SW480 (cell line): ENCODE measurements around the gene MAP2K1.
"Not testable (repeated sequence)": the region's sequence is repeated elsewhere in the genome, so short reads cannot be mapped to it uniquely, and the experiment has no call there.

ENCODE experiments used
- DNase-seq: peaks from one replicate; pipeline ENCODE4 v3.0.0-alpha.2; 2016; ENCODE audit warnings: low spot score

Gene MAP2K1

DNA sequence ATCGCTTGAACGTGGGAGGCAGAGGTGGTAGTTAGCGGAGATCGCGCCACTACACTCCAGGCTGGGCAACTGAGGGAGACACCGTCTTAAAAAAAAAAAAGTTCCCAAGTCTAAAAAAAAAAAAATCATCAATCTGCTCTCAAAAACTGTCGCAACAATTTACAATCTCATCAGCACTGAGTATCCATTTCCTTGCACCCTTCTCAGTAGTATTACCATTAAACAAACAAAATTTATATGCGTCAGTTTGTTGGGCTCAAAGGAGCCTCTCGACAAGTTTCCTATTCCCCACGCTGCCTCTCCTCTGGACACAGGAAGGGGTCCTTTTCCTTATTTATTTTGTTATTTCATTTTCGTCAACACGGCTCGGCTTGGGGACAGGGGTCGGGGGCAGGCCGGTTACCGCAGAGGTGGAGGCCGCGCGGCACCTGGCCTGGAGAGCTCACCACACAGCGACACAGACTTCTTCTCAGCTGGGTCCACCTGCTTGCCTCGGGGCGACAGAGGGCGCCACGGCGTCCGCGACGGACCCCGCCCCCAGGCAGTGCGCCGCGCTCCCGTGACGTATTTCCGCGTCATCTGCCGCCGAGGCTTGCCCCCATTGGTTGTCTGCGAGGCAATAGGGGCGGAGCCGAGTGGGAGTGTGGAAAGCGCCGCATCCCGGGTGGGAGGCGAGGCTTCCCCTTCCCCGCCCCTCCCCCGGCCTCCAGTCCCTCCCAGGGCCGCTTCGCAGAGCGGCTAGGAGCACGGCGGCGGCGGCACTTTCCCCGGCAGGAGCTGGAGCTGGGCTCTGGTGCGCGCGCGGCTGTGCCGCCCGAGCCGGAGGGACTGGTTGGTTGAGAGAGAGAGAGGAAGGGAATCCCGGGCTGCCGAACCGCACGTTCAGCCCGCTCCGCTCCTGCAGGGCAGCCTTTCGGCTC lies at the start of gene MAP2K1:
MAP2K1 (plus strand) TSS at position 709 of the 920 bp plus-strand sequence. CDS start 436 bp downstream, outside the sequence.
- peak; percentile 96 for DNase-seq

DNA sequence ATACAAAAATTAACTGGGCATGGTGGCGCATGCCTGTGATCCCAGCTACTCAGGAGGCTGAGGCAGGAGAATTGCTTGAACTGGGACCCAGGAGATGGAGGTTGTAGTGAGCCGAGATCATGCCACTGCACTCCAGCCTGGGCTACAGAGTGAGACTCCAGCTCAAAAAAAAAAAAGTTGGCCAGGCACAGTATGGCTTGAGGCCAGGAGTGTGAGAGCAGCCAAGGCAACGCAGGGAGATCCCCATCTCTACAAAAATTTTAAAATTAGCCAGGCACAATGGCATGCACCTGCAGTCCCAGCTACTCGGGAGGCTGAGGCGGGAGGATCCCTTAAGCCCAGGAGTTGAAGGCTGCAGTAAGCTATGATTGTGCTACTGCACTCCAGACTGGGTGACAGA lies 38.2 kb upstream of the MAP2K1 start:
- DNase-seq, result not testable (repeated sequence)

DNA sequence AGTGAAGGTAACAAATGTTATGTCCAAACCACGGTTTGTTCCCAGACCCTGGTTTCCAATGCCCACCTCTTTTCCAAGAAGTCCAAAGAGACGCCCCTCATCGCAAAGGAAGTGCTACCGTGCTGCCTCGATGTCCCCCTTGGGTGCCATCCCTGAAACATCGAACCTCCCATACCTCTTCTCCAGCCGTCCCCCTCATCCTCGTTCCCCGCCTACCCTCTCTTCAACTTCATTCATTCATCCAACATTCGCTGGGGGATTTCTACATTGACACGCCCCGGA lies 30.7 kb upstream of the MAP2K1 start:
- DNase-seq, result no peak

DNA sequence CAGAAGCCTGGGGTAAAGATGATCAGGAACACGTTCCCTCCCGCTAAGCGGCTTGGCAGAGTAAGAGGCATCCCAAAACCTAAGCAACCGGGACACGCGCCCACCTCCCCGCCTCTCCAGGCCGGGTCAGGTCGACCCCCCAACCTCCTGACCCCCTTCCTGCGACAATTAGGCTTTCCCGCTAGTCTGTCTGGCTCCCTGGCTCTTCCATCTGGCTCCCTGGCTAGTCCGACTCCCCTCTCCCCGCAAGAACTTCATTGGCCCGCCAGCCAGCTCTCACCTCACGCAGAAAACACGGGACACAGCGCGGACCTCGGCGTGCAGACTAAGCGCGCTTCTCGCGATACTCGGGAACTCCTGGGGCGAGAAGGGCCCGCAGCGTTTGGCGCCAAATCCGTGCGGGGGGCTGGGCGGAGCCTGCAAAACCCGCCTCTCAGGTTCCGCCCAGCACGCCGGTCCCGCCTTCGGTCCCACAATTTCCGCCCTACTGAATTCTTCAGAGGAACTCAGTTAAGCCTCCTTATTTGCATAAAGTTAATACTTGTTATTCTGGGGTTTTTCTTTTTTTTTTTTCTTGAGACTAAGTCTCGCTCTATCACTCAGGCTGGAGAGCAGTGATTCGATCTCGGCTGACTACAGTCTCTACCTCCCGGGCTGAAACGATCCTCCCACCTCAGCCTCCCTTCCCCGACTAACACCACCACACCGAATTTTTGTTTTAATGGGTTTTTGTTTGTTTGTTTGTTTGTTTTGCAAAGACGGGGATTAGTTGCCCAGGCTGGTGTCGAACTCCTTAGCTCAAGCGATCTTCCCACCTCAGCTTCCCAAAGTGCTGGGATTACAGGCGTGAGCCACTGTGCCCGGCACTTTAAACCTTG lies 30.1 kb upstream of the MAP2K1 start, which contains the start of gene TIPIN:
TIPIN (minus strand) TSS at position 327 of the 878 bp plus-strand sequence. CDS start 3,738 bp downstream, outside the sequence.
- DNase-seq, result peak; percentile 95

GRCh38 chr15:66359740-66360139 lies 27.0 kb upstream of the MAP2K1 start:
- peak; percentile 27 for DNase-seq

DNA sequence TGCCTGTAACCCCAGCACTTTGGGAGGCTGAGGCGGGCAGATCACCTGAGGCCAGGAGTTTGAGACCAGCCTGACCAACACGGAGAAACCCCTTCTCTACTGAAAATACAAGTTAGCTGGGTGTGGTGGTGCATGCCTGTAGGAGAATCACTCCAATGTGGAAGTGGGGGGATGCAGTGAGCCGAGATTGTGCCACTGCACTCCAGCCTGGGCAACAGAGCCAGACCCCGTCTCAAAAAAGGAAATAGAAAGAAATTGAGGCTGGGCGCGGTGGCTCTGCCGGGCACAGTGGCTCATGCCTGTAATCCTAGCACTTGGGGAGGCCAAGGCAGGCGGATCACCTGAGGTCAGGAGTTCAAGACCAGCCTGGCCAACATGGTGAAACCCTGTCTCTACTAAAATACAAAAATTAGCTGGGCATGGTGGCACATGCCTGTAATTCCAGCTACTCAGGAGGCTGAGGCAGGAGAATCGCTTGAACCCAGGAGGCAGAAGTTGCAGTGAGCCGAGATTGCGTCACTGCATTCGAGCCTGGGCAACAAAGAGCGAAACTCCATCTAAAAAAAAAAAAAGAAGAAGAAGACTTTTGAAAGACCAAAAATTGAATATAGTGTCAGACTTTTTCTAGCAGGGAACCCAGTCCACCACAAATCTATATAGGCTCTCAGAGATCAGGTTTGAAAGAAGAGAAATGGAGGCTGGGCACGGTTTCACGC lies 24.8 kb upstream of the MAP2K1 start:
- DNase-seq, result not testable (repeated sequence)

- DNase-seq, result no peak
Observed at GRCh38 chr15:66362776-66363175, 23.9 kb upstream of the MAP2K1 start.

DNA sequence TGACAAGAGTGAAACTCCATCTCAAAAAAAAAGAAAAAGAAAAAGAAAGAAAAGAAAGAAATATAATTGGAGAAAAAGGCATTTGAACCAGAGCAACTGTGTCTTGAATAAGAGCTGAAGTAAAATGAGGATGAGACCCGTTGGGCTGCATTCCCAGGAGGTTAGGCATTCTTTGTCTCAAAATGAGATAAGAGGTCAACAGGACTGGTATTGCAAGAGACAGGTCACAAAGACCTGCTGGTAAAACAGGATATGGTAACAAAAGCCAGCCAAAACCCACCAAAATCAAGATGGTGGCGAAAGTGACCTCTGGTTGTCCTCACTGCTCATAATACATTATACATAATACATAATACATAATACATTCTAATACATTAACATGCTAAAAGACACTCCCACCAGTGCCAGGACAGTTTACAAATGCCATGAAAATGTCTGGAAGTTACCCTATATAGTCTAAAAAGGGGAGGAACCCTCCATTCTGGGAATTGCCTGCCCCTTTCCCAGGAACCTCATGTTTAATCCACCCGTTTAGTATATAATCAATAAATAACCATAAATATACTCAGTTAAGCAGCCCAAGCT lies 21.7 kb upstream of the MAP2K1 start:
- no peak for DNase-seq

DNA sequence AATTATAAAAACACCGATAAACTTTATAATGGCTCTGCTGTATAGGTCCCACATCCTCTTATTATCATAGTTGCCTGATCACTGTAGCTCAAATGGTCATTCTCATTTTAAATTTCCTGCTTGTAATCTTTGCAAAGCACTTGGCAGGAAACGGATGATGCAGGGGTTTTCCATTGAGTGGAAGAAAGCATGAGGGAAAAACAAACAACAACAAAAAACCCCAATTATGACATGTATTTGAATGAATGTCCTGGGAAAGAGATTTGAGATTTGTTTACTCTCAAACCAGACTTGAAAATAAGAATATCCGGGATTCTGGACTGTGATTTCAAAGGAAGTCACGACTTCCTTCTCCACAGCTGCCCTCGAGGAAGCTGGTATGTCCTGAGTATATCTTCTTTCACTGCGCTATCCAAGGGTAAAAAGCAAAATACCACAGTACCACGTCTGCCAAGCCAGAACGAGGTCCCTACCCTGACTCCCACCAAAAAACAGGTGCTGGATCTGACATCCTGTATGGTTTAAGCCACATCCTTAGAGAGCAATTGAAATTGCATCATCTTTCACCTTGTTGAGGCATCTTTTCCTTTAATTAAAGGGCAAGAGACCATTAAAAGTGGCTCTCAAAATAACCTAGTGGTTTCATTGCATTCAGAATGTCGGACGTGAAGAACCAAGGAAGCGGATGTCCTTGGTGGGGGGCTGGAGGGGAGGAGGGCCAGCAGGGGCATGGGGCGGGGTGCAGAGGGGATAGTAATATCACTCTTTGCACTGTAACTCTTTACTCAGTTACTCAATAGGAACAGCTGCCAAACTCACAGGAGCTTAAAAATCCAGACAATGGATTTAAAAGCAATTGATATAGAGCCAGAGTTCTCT lies 16.7 kb upstream of the MAP2K1 start:
- peak; percentile 67 for DNase-seq

DNA sequence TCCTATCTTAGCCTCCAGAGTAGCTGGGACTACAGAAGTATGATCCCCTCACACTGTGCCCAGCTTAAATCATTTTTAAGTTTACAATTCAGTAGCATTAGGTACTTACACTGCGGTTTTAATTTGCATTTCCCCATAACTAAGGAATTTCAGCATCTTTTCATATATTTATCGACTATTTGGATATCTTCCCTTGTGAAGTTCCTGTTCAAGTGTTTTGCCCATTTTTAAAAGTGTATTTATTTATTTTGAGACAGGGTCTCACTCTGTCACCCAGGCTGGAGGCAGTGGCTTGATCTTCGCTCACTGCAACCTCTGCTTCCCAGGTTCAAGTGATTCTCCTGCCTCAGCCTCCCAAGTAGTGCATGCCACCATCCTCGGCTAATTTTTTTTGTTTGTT lies 12.5 kb upstream of the MAP2K1 start:
- no peak for DNase-seq

GRCh38 chr15:66378814-66379430 lies 7.8 kb upstream of the MAP2K1 start:
- no peak for DNase-seq

DNA sequence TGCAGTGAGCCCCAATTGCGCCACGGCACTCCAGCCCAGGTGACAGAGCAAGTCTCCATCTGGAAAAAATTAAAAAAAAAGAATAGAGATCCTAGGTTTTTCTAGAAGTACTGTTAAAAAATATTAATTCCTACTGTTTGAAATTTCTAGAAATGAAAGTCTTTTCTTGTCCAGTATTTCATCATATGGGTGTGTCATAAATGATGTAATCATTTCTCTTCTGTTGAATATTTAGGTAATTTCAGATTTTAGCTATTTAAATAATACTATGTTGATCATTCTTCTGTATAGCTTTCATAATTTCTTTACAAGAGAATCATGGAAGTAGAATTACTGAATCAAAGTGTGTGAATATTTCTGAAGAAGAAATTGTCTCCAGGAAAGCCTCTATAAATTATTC lies 5.3 kb upstream of the MAP2K1 start:
- not testable (repeated sequence) for DNase-seq

- peak; percentile 69 for DNase-seq
Observed at GRCh38 chr15:66387163-66388042, 691 bp downstream of the MAP2K1 start.

GRCh38 chr15:66388043-66388363 lies 1.3 kb downstream of the MAP2K1 start:
- DNase-seq, result no peak

DNA sequence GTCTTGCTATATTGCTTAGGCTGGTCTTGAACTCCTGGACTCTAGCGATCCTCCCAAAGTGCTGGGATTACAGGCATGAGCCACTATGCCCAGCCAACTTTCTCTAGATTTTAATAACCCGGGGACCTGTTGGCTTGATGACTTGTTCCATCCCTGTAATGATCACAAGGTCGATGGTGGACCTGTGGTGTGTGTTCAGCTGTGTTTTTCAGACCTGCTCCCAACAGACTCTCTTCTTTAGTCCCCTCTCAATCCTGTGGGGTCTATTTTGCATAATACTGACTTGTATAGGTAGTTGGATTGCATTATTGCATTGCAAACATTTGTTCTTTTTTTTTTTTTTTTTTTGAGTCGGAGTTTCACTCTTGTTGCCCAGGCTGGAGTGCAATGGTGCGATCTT lies 1.9 kb downstream of the MAP2K1 start:
- no peak for DNase-seq

GRCh38 chr15:66389098-66389858 lies 2.6 kb downstream of the MAP2K1 start:
- DNase-seq, result no peak

GRCh38 chr15:66389859-66390381 lies 3.2 kb downstream of the MAP2K1 start:
- DNase-seq, result peak; percentile 63

GRCh38 chr15:66390678-66391077 lies 4.0 kb downstream of the MAP2K1 start:
- DNase-seq, result peak; percentile 54
